Bronchial epithelial cell (primary cell): ENCODE measurements around the gene CEACAM5. TPM values are rescaled to one million over a fixed set of nuclear protein-coding genes. Genes with fewer than 3 reads are reported as not detected.

Experiments
- DNase-seq: peaks from one replicate; pipeline ENCODE4 v3.0.0-alpha.2; 2010; ENCODE audit warnings: low read depth
- FAIRE-seq: peaks from 2 replicates; lab custom pipeline; 2011; peaks lifted over from hg19 to GRCh38; lab: Jason Lieb, UNC
- H3K27me3 ChIP-seq: 2 replicates; pipeline ENCODE4 v1.5.1; 2011; ENCODE audit warnings: low read length; ENCODE audit not compliant: control insufficient read depth, insufficient read depth
- H3K36me3 ChIP-seq: 2 replicates; pipeline ENCODE4 v1.5.1; 2011; ENCODE audit warnings: low read length; ENCODE audit not compliant: control insufficient read depth, insufficient read depth
- H3K4me3 ChIP-seq: 2 replicates; pipeline ENCODE4 v1.5.1; 2011; ENCODE audit warnings: mild to moderate bottlenecking, low read depth, low read length, control low read depth
- total RNA-seq: library from RNA; depleted of rRNA; stranded (reverse); fragments of >200 nt; gene quantifications from 2 replicates; pipeline ENCODE4 v1.2.1, GENCODE V29; 2014
- TF ChIP-seq, protein P1 (sequence below): IDR thresholded peaks from 2 replicates; pipeline ENCODE4 v1.5.1; 2011; ENCODE audit warnings: mild to moderate bottlenecking, moderate library complexity, low read length, control low read depth, inconsistent platforms; ENCODE audit not compliant: insufficient read depth, severe bottlenecking

Gene CEACAM5
- total RNA-seq, 1 donor from 2014 or later = 11.6 TPM

DNA sequence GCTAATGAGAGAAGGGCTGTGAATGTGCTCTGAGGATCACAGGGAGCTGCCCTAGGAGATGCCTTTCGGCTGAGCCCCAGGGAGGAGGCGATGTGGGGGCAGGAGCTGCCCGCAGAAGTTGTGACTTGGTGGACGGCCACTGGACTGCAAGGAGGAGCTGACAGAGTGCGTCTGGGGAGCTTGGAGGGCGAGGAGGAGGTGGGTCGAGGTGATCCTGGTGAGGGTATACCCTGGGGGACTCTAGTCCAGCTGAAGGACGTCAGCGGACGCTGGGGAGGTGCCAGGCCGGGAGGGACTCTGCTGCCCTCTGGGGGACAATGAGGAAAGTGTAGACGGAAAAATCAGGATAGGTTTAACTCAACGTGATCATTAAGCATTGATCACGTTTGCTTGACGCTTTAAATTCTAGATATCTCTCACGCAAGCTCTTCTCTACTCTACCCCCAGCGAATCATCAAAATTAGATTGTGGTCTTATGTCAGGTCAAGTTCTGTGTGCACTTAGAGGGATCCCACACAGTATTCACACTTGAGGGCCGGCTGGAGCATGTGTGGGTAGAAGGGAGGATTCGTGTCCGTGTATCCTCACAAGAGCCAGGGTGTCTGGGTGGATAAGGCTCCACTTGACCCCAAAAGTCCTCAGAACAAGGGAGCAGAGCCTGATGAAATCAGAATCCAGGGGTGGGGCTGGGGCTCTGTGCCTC, 17.0 kb upstream of the CEACAM5 start:
- DNase-seq = peak; percentile 8
- Histone ChIP-seq H3K27me3 (no peaks in the 10 kb centered on the region), H3K36me3 (no peaks in the 10 kb centered on the region), H3K4me3 (no peak overlapping the region)
- TF ChIP-seq, protein P1, sequence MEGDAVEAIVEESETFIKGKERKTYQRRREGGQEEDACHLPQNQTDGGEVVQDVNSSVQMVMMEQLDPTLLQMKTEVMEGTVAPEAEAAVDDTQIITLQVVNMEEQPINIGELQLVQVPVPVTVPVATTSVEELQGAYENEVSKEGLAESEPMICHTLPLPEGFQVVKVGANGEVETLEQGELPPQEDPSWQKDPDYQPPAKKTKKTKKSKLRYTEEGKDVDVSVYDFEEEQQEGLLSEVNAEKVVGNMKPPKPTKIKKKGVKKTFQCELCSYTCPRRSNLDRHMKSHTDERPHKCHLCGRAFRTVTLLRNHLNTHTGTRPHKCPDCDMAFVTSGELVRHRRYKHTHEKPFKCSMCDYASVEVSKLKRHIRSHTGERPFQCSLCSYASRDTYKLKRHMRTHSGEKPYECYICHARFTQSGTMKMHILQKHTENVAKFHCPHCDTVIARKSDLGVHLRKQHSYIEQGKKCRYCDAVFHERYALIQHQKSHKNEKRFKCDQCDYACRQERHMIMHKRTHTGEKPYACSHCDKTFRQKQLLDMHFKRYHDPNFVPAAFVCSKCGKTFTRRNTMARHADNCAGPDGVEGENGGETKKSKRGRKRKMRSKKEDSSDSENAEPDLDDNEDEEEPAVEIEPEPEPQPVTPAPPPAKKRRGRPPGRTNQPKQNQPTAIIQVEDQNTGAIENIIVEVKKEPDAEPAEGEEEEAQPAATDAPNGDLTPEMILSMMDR = peak; percentile 81
- peak; percentile 66 for FAIRE-seq

DNA sequence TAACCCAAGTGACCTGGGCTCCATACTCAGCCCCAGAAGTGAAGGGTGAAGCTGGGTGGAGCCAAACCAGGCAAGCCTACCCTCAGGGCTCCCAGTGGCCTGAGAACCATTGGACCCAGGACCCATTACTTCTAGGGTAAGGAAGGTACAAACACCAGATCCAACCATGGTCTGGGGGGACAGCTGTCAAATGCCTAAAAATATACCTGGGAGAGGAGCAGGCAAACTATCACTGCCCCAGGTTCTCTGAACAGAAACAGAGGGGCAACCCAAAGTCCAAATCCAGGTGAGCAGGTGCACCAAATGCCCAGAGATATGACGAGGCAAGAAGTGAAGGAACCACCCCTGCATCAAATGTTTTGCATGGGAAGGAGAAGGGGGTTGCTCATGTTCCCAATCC, 14.2 kb upstream of the CEACAM5 start:
- no peak for FAIRE-seq
- TF ChIP-seq, protein P1 = no peak
- H3K27me3 ChIP-seq = no peaks in the 10 kb centered on the region
- H3K36me3 ChIP-seq = no peaks in the 10 kb centered on the region
- no peak overlapping the region for H3K4me3 ChIP-seq
- DNase-seq = no peak

DNA sequence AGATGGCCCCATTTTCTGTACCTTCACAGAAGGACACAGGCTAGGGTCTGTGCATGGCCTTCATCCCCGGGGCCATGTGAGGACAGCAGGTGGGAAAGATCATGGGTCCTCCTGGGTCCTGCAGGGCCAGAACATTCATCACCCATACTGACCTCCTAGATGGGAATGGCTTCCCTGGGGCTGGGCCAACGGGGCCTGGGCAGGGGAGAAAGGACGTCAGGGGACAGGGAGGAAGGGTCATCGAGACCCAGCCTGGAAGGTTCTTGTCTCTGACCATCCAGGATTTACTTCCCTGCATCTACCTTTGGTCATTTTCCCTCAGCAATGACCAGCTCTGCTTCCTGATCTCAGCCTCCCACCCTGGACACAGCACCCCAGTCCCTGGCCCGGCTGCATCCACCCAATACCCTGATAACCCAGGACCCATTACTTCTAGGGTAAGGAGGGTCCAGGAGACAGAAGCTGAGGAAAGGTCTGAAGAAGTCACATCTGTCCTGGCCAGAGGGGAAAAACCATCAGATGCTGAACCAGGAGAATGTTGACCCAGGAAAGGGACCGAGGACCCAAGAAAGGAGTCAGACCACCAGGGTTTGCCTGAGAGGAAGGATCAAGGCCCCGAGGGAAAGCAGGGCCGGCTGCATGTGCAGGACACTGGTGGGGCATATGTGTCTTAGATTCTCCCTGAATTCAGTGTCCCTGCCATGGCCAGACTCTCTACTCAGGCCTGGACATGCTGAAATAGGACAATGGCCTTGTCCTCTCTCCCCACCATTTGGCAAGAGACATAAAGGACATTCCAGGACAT, 13.4 kb upstream of the CEACAM5 start:
- TF ChIP-seq, protein P1 = no peak
- Histone ChIP-seq H3K4me3 (no peak overlapping the region), H3K27me3 (no peaks in the 10 kb centered on the region), H3K36me3 (no peaks in the 10 kb centered on the region)
- peak; percentile 23 for FAIRE-seq
- no peak for DNase-seq

DNA sequence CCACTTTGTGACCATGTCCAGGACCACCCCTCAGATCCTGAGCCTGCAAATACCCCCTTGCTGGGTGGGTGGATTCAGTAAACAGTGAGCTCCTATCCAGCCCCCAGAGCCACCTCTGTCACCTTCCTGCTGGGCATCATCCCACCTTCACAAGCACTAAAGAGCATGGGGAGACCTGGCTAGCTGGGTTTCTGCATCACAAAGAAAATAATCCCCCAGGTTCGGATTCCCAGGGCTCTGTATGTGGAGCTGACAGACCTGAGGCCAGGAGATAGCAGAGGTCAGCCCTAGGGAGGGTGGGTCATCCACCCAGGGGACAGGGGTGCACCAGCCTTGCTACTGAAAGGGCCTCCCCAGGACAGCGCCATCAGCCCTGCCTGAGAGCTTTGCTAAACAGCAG, 12.7 kb upstream of the CEACAM5 start:
- Histone ChIP-seq H3K4me3 (no peak overlapping the region), H3K36me3 (no peaks in the 10 kb centered on the region), H3K27me3 (no peaks in the 10 kb centered on the region)
- FAIRE-seq = peak; percentile 60
- TF ChIP-seq, protein P1 = no peak
- no peak for DNase-seq

DNA sequence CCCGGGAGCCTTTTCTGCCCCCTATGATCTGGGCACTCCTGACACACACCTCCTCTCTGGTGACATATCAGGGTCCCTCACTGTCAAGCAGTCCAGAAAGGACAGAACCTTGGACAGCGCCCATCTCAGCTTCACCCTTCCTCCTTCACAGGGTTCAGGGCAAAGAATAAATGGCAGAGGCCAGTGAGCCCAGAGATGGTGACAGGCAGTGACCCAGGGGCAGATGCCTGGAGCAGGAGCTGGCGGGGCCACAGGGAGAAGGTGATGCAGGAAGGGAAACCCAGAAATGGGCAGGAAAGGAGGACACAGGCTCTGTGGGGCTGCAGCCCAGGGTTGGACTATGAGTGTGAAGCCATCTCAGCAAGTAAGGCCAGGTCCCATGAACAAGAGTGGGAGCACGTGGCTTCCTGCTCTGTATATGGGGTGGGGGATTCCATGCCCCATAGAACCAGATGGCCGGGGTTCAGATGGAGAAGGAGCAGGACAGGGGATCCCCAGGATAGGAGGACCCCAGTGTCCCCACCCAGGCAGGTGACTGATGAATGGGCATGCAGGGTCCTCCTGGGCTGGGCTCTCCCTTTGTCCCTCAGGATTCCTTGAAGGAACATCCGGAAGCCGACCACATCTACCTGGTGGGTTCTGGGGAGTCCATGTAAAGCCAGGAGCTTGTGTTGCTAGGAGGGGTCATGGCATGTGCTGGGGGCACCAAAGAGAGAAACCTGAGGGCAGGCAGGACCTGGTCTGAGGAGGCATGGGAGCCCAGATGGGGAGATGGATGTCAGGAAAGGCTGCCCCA, 11.8 kb upstream of the CEACAM5 start:
- Histone ChIP-seq H3K4me3 (no peak overlapping the region), H3K27me3 (no peaks in the 10 kb centered on the region), H3K36me3 (no peaks in the 10 kb centered on the region)
- TF ChIP-seq, protein P1 = no peak
- no peak for FAIRE-seq
- no peak for DNase-seq
